ENCODE data around the gene TMEM190.

The TMEM190 gene

GRCh38 chr19:55387736-55388497, 11.3 kb downstream of the TMEM190 start:
- H3K4me3 ChIP-seq (ENCODE audit: control insufficient read depth, low read depth, low read length) = peak overlapping the region; percentile 99
- no peak for TF ChIP-seq CTCF (conservative IDR thresholded peaks at IDR 0.05; ENCODE audit: control insufficient read depth, insufficient read depth, low read depth, low read length)

GRCh38 chr19:55389386-55390317, 13.0 kb downstream of the TMEM190 start:
- no peak overlapping the region for H3K4me3 ChIP-seq (ENCODE audit: control insufficient read depth, low read depth, low read length)
- TF ChIP-seq CTCF (conservative IDR thresholded peaks at IDR 0.05; ENCODE audit: control insufficient read depth, insufficient read depth, low read depth, low read length) = no peak

More at GRCh38 chr19:55387736-55388497, 11.3 kb downstream of the TMEM190 start:
- no peak for DNase-seq (ENCODE audit: low read depth)

GRCh38 chr19:55390461-55390880, 13.8 kb downstream of the TMEM190 start:
- TF ChIP-seq CTCF (conservative IDR thresholded peaks at IDR 0.05; ENCODE audit: control insufficient read depth, insufficient read depth, low read depth, low read length) = no peak
- DNase-seq (ENCODE audit: low read depth) = no peak
- H3K4me3 ChIP-seq (ENCODE audit: control insufficient read depth, low read depth, low read length) = no peak overlapping the region

More at GRCh38 chr19:55389386-55390317, 13.0 kb downstream of the TMEM190 start:
- no peak for DNase-seq (ENCODE audit: low read depth)

- TF ChIP-seq CTCF (conservative IDR thresholded peaks at IDR 0.05; ENCODE audit: control insufficient read depth, insufficient read depth, low read depth, low read length) = no peak
- DNase-seq (ENCODE audit: low read depth) = peak; percentile 40
- H3K4me3 ChIP-seq (ENCODE audit: control insufficient read depth, low read depth, low read length) = no peak overlapping the region
Observed at GRCh38 chr19:55391191-55391670, 14.6 kb downstream of the TMEM190 start.

- peak; percentile 80 for DNase-seq (ENCODE audit: low read depth)
- H3K4me3 ChIP-seq (ENCODE audit: control insufficient read depth, low read depth, low read length) = no peak overlapping the region
- no peak for TF ChIP-seq CTCF (conservative IDR thresholded peaks at IDR 0.05; ENCODE audit: control insufficient read depth, insufficient read depth, low read depth, low read length)
Observed at GRCh38 chr19:55391702-55392615, 15.3 kb downstream of the TMEM190 start.
